Esophagus muscularis mucosa (tissue), 4 donors: ENCODE data around the gene NTF3. TPM values are rescaled to one million over a fixed set of nuclear protein-coding genes. Genes with fewer than 3 reads are reported as not detected.

Experiments used
- DNase-seq: peaks from one replicate; pipeline ENCODE4 v3.0.0-alpha.2; 2017; ENCODE audit errors: extremely low spot score
- H3K27ac ChIP-seq, 4 donors: fragments of 200-600 bp; sonication (generic); replicated peaks in 1 of 4; 1 replicate in 3 of 4; 2 replicates in 1 of 4; pipeline ENCODE4 v1.5.1; 2016 to 2019; ENCODE audit warnings: mild to moderate bottlenecking in 1 of 4
- H3K27me3 ChIP-seq, 4 donors: fragments of 200-600 bp; sonication (generic); one replicate each; pipeline versions ENCODE4 v1.5.1 to v1.6.0; 2016 to 2019
- H3K36me3 ChIP-seq, 4 donors: fragments of 200-600 bp; sonication (generic); one replicate each; pipeline ENCODE4 v1.5.1; 2016 to 2019
- H3K4me1 ChIP-seq, 4 donors: fragments of 200-600 bp; sonication (generic); one replicate each; pipeline ENCODE4 v1.5.1; 2016 to 2019
- H3K4me3 ChIP-seq, 4 donors: fragments of 200-600 bp; sonication (generic); 1 replicate in 2 of 4; 2 replicates in 2 of 4; pipeline ENCODE4 v1.5.1; 2016 to 2019; ENCODE audit warnings: mild to moderate bottlenecking in 4 of 4, moderate library complexity in 1 of 4
- H3K9me3 ChIP-seq, 4 donors: fragments of 200-600 bp; sonication (generic); 1 replicate in 3 of 4; 2 replicates in 1 of 4; pipeline ENCODE4 v1.5.1; 2016 to 2019
- EP300 ChIP-seq: sonication (generic); formaldehyde crosslinking; IDR thresholded peaks from one replicate; pipeline ENCODE4 v1.6.1; 2017; ENCODE audit warnings: antibody characterized with exemption
- POLR2A ChIP-seq: fragments of 450-650 bp; IDR thresholded peaks from one replicate; pipeline ENCODE4 v1.6.1; 2017; ENCODE audit warnings: antibody characterized with exemption, moderate library complexity, mild to moderate bottlenecking, low read depth
- POLR2AphosphoS5 ChIP-seq, 2 donors: sonication (generic); formaldehyde crosslinking; IDR thresholded peaks; one replicate each; pipeline ENCODE4 v1.6.1; 2017; ENCODE audit warnings: antibody characterized with exemption in 2 of 2
- WGBS: methylation state at CpG from one replicate; pipeline ENCODE4 v1.1.5; 2018; 5-methylcytosine and 5-hydroxymethylcytosine counted together
- intact Hi-C: fragments of 100-400 bp; cut with DNase I; formaldehyde crosslinking; loops from one replicate; pipeline ENCODE4 v1.15.1; 2023
- total RNA-seq, 4 donors: library from RNA; depleted of rRNA; stranded (reverse); fragments of >200 nt; gene quantifications; one replicate each; pipeline versions ENCODE4 v1.1.0 to v1.2.1, GENCODE V29; 2016
- TF ChIP-seq, protein P1 (sequence below), 3 experiments: fragments of 200-600 bp in 2 of 3; fragments of 450-650 bp in 1 of 3; sonication (generic) in 2 of 3; IDR thresholded peaks; one replicate each; pipeline ENCODE4 v1.5.1; 2017 to 2019; ENCODE audit warnings: antibody characterized with exemption in 3 of 3, mild to moderate bottlenecking in 2 of 3, moderate library complexity in 1 of 3

The NTF3 gene
- total RNA-seq, 4 donors from 2014 or later, result 0.71 to 1.2 (median 1.0) TPM; not detected in 1

- 7% methylated on average over 48 of the region's 58 CpGs for WGBS
- no peak for TF ChIP-seq POLR2AphosphoS5 (IDR thresholded peaks at IDR 0.05)
- H3K4me3 ChIP-seq, result peak overlapping the region; percentile 48 to 58 (median 50)
- intact Hi-C loops, result no loop called here
- no peaks in the 10 kb centered on the region for H3K9me3 ChIP-seq
- H3K36me3 ChIP-seq, result no peaks in the 10 kb centered on the region
- no peak overlapping the region for H3K27ac ChIP-seq
- DNase-seq, result peak; percentile 68
- peaks cover 32 to 52% (median 41%) of the 10 kb centered on the region in 4 donors for H3K4me1 ChIP-seq
- H3K27me3 ChIP-seq, result peaks cover 0 to 93% (median 42%) of the 10 kb centered on the region in 4 donors
Measured at GRCh38 chr12:5430641-5431603, 986 bp upstream of the NTF3 start.

DNA sequence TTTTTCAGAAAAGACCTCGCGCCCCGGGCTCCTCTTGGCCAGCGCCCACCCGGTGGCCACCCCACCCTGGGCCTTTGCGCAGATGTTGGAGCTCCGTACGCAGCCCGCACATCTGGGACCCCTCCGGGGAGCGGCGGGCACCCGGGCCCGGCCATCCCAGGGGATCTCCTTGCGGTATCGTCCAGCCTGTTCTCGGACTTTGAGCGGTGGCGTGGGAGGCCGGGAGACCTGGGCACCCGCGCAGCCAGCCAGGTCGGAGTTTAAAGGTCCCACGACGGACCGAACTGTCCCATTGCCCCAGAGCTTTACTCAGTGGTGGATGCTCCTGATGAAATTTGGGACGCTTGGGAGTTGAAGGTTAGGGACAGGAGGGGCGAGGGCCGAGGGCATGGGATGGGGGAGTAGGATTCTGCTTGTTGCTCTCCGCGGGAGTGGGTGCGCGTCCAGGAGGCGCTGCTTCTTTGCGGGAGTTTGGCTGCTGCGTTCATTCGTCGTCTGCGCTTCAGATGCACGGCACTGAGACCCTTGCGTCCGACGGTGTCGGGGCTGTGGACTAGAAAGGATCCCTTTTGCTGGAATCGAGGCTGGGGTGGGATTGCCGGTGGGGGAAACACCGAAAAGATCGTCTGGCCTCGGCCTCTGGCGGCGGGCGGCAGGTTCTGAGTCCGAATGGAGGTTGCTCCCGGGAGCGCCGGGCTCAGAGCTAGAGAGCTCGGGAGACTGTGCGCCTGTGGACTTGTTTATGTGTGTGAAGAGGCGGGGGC, 1.4 kb downstream of the NTF3 start:
- peak overlapping the region; percentile 48 to 58 (median 50) for H3K4me3 ChIP-seq
- peak; percentile 88 for DNase-seq
- peaks cover 32 to 52% (median 41%) of the 10 kb centered on the region in 4 donors for H3K4me1 ChIP-seq
- H3K27me3 ChIP-seq, result peaks cover 0 to 94% (median 42%) of the 10 kb centered on the region in 4 donors
- no peak for TF ChIP-seq POLR2AphosphoS5 (IDR thresholded peaks at IDR 0.05)
- TF ChIP-seq POLR2A, result no peak
- H3K9me3 ChIP-seq, result peaks cover 0 to 4% (median 0%) of the 10 kb centered on the region in 4 donors
- H3K36me3 ChIP-seq, result no peaks in the 10 kb centered on the region
- peak overlapping the region in 2 of 4 donors; percentile 12 to 16 for H3K27ac ChIP-seq
- 3% methylated on average over 39 of the region's 59 CpGs for WGBS
- intact Hi-C loops, result no loop called here

DNA sequence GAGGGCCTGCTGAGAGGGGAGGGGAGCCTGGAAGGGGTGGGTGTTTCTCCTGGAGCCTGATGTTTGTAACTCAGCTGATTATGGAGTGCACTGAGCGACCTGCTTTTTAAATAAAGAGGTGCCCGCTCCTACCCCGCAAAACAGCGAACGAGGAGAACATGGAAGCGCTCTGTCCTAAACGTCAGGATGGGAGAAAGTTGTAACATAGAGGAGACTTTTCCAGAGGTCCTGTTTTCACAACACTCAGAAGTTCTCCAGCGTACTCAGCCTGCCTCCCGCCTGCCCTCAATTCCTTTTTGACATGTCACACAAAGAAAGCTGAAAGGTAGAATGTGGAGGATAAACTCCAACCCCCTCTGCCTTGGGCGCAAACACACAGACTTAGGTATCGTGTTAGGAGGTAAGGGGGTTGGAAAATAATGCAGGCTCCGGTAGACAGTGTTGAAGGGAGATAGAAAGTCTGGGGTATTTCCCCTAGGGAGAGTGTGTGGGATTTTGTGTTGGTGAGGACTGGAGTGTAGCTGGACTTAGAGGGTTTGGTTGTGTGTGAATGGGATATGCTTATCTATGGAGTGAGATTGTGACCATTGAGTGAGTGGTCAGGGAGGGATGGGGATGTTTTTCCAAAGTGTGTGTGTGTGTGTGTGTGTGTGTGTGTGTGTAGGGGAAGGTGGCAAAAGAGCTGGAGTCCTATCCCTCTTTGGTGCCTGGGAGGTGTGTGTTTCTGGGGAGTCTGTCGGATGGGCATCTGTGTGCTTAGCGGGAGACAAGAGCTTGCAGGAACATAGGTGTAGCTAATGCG, 2.1 kb downstream of the NTF3 start:
- WGBS, result 46% methylated on average over 15 of the region's 15 CpGs
- peaks cover 0 to 12% (median 0%) of the 10 kb centered on the region in 4 donors for H3K9me3 ChIP-seq
- H3K27me3 ChIP-seq, result peaks cover 0 to 94% (median 42%) of the 10 kb centered on the region in 4 donors
- peak overlapping the region; percentile 48 to 58 (median 50) for H3K4me3 ChIP-seq
- H3K36me3 ChIP-seq, result no peaks in the 10 kb centered on the region
- DNase-seq, result peak; percentile 79
- intact Hi-C loops, result no loop called here
- peaks cover 32 to 44% (median 38%) of the 10 kb centered on the region in 4 donors for H3K4me1 ChIP-seq
- no peak overlapping the region for H3K27ac ChIP-seq
- TF ChIP-seq POLR2A (no peak), POLR2AphosphoS5 (IDR thresholded peaks at IDR 0.05) (no peak), EP300 (no peak)
- TF ChIP-seq, protein P1, sequence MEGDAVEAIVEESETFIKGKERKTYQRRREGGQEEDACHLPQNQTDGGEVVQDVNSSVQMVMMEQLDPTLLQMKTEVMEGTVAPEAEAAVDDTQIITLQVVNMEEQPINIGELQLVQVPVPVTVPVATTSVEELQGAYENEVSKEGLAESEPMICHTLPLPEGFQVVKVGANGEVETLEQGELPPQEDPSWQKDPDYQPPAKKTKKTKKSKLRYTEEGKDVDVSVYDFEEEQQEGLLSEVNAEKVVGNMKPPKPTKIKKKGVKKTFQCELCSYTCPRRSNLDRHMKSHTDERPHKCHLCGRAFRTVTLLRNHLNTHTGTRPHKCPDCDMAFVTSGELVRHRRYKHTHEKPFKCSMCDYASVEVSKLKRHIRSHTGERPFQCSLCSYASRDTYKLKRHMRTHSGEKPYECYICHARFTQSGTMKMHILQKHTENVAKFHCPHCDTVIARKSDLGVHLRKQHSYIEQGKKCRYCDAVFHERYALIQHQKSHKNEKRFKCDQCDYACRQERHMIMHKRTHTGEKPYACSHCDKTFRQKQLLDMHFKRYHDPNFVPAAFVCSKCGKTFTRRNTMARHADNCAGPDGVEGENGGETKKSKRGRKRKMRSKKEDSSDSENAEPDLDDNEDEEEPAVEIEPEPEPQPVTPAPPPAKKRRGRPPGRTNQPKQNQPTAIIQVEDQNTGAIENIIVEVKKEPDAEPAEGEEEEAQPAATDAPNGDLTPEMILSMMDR (IDR thresholded peaks at IDR 0.05), result no peak

DNA sequence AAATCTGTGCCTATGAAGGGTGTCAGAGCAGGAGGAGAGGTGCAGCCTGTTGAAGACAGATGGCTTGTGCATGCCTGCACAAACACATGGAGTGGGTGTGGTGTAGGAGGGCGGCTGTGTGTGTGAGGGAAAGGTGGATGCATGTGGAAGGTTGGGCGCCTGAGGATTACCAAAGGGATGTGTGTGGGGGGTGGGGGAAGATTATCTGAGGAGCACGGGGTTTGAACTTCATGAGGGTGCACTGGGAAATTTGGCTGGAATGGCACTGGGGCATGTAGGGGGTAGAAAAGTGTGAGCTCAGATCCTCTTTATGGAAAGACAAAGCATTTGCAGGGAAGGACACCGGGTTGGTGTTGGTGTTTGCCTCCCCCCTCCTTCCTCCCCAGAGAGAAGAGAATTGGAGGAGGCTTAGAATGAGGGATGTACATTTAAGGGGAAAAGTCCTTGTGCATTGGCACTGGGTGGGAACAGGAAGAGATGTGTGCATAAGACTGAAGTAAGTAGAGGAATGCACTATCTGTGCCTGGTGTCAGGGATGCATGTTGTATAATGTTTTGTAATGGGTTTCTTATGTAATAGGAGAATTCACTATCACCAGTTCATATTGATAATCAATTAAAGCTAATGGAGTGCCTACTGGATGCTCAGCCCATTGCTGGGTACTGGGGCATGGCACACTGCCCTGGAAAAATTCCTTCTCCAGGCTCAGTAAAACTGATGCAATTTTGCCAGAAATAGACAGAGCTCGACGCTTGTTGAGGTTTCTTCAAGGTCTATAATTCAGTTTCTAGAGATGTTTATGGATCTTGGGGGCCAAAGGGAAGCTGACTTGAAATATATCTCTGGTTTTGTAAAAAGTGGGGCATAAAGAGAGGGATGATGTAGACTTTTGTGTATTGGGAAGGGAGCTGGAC, 3.0 kb downstream of the NTF3 start:
- DNase-seq, result peak; percentile 60
- WGBS, result 77% methylated on average over 6 of the region's 6 CpGs
- Histone ChIP-seq H3K36me3 (no peaks in the 10 kb centered on the region), H3K4me1 (peaks cover 32 to 41% (median 38%) of the 10 kb centered on the region in 4 donors), H3K4me3 (no peak overlapping the region), H3K27ac (no peak overlapping the region), H3K27me3 (peaks cover 0 to 94% (median 36%) of the 10 kb centered on the region in 4 donors), H3K9me3 (peaks cover 0 to 13% (median 0%) of the 10 kb centered on the region in 4 donors)
- TF ChIP-seq EP300 (no peak), POLR2A (no peak), POLR2AphosphoS5 (IDR thresholded peaks at IDR 0.05) (no peak)
- TF ChIP-seq, protein P1 (IDR thresholded peaks at IDR 0.05), result no peak
- intact Hi-C loops, result no loop called here
